AG09309 (cell line): ENCODE results near the gene CD46.

Experiments
- DNase-seq: peaks from one replicate; pipeline ENCODE4 v3.0.0-alpha.2; 2010; ENCODE audit warnings: low read depth
- H3K4me3 ChIP-seq: 2 replicates; pipeline ENCODE4 v1.5.1; 2011; ENCODE audit warnings: mild to moderate bottlenecking, low read depth, low read length, moderate library complexity; ENCODE audit not compliant: control insufficient read depth
- TF ChIP-seq, protein P1 (sequence below): IDR thresholded peaks from 2 replicates; pipeline ENCODE4 v1.5.1; 2011; ENCODE audit warnings: mild to moderate bottlenecking, low read depth, low read length, inconsistent platforms; ENCODE audit not compliant: insufficient read depth, control insufficient read depth; ENCODE audit errors: missing control alignments

CD46 gene

GRCh38 chr1:207811319-207811718 is 59.5 kb downstream of the CD46 start:
- no peak for DNase-seq
- TF ChIP-seq, protein P1, sequence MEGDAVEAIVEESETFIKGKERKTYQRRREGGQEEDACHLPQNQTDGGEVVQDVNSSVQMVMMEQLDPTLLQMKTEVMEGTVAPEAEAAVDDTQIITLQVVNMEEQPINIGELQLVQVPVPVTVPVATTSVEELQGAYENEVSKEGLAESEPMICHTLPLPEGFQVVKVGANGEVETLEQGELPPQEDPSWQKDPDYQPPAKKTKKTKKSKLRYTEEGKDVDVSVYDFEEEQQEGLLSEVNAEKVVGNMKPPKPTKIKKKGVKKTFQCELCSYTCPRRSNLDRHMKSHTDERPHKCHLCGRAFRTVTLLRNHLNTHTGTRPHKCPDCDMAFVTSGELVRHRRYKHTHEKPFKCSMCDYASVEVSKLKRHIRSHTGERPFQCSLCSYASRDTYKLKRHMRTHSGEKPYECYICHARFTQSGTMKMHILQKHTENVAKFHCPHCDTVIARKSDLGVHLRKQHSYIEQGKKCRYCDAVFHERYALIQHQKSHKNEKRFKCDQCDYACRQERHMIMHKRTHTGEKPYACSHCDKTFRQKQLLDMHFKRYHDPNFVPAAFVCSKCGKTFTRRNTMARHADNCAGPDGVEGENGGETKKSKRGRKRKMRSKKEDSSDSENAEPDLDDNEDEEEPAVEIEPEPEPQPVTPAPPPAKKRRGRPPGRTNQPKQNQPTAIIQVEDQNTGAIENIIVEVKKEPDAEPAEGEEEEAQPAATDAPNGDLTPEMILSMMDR = no peak
- no peak overlapping the region for H3K4me3 ChIP-seq

DNA sequence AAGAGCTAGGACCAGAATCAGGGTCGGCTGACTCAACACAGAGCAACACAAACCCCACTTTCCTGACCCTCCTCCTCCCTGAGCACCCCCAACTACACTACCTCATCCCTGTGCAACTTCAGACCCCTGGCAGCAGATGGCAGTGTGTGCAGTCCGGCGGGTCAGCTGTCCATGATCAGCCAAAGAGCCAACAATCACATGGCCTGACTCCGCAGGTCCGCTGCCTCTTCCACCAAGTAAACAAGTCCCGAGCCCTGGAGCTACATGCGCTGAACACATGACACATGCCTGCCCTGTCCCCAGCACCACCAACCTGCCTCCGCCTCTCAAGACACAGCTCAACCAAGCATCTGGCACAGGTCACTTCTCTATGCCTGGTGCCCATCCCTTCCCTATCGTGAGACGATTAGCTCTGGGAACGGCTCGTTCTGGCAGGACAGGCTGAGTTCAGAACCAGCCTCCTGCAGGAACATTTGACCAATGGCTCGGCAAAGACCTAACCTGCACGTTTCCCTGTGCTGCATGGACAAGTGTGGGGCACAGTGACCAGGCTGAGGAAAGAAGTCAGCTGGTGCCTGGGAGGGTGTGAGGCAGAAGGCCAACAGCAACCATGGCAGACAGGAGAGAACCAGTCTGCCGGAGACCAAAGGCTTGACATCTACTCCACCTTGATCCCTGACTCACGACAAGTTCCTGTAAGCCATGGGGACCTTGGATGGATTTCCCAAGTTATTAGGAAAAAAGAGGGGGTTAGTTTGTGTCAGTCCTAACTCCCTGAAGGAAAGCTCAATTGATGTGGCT is 60.3 kb downstream of the CD46 start:
- H3K4me3 ChIP-seq = no peak overlapping the region
- DNase-seq = no peak
- TF ChIP-seq, protein P1 = peak; percentile 30

DNA sequence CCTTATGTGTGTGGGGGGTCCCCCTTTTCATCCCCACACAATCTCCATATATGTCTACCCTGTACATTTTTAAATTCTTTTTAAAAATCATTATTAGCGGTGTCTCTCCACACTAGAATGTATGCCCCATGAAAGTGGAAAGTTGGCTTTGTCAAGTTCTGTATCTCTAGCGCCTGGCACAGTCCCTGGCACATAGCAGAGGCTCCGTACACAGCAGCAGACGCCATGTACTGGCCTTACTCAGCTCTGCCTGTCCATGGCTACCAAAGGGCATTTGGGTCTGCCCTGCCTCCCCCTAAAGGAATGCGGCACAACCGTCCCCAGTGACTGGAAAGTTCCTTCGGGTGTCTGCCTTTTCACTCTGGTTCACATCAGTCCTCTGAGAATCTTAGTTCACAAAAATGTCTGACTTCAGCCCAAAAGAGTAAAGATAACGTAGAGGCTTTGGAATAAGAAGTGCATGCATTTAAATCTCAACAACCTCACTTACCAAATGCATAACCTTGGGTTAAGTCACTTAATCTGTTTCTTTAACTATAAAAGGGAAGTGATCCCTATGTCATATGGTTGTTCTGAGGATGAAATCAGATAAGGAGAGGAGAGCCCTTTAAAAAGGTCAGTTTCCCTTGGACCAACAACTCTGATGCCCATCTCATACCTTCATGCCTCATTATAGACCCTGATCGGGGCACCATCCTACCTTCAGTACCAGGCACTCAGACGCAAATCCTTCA is 61.1 kb downstream of the CD46 start:
- DNase-seq = no peak
- no peak overlapping the region for H3K4me3 ChIP-seq
- TF ChIP-seq, protein P1 = no peak

DNA sequence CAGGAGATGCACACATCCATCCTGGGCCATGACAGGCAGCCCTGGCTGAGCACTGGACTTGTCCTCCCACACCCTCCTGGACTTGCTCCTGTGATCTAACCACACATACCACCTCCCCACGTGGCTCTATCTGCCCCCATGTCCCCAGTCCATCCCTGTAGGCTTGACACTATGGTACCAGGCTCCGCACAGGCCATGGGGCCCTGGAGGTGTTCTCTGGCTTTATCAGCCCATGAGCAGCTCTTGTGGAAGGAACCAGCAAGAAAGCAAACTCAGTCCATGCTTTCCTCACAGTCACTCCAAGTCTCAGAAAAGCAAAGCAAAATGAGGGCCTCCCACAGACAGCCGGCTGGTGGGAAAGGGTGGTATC is 61.6 kb downstream of the CD46 start:
- H3K4me3 ChIP-seq = no peak overlapping the region
- TF ChIP-seq, protein P1 = no peak
- DNase-seq = no peak

DNA sequence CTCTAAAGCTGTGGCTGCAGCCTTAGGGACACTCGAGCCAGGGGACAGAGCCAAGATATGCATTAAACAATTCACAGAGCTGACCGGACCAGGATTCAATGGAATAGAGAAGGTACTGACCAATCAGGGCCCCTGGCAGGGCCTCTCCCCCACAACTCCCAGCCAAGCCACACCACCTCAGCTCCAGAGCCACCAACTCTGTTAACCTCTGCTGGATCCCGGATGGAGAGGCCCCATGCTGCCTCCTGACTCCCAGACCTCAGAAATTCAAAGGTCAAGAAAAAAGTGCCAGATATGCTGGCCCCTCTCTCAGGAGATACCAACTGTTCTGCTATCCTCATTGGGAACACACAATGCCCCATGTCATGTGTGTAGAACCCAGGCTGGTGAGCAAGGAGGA is 62.1 kb downstream of the CD46 start:
- H3K4me3 ChIP-seq = no peak overlapping the region
- no peak for DNase-seq
- TF ChIP-seq, protein P1 = no peak

DNA sequence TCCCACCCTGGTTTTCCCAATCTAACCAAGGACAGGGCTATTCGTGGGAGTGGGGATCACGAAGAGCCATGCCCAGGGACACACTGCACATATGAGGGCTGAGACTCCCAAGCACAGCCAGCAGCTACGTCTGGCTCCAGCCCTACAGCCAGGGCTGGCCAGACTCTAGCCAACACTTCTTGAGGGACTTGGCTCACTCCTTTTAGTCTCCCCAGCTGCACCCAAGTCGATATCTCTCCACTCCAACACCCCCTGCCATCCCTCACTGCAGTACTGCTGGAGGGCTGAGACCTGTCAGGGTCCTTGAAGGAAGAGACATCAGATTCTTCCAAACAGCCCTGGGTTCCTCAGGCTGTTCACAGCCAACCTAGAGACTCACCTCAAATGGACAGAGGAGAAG is 62.6 kb downstream of the CD46 start:
- DNase-seq = no peak
- TF ChIP-seq, protein P1 = no peak
- no peak overlapping the region for H3K4me3 ChIP-seq
